Fibroblast of lung (primary cell): ENCODE results near the gene SLC39A7. TPM values are rescaled to one million over a fixed set of nuclear protein-coding genes. Genes with fewer than 3 reads are reported as not detected.

Experiments
- DNase-seq, 2 donors: peaks; one replicate each; pipeline versions ENCODE4 v3.0.0 to v3.0.0-alpha.2; 2010; ENCODE audit warnings: low read depth in 2 of 2
- H2AFZ ChIP-seq: 2 replicates; pipeline ENCODE4 v1.5.1; 2012; ENCODE audit warnings: low read length, control low read depth, inconsistent platforms
- H3K27ac ChIP-seq: 2 replicates; pipeline ENCODE4 v1.5.1; 2011; ENCODE audit warnings: low read length, control low read depth; ENCODE audit not compliant: insufficient read depth
- H3K27me3 ChIP-seq: 2 replicates; pipeline ENCODE4 v1.5.1; 2011; ENCODE audit warnings: mild to moderate bottlenecking, low read length; ENCODE audit not compliant: control insufficient read depth, insufficient read depth
- H3K36me3 ChIP-seq: 2 replicates; pipeline ENCODE4 v1.5.1; 2011; ENCODE audit warnings: low read length; ENCODE audit not compliant: control insufficient read depth, insufficient read depth
- H3K4me1 ChIP-seq: 2 replicates; pipeline ENCODE4 v1.5.1; 2011; ENCODE audit warnings: low read length; ENCODE audit not compliant: control insufficient read depth, insufficient read depth; ENCODE audit errors: extremely low read depth
- H3K4me2 ChIP-seq: 2 replicates; pipeline ENCODE4 v1.5.1; 2011; ENCODE audit warnings: low read length, control low read depth; ENCODE audit not compliant: insufficient read depth; ENCODE audit errors: extremely low read depth
- H3K4me3 ChIP-seq, 4 experiments: fragments of 200-600 bp in 1 of 4; sonication (generic) in 1 of 4; replicated peaks in 1 of 4; 2 replicates each; pipeline ENCODE4 v1.5.1; 2011 to 2016; ENCODE audit warnings: low read length in 4 of 4, low read depth in 3 of 4, mild to moderate bottlenecking in 3 of 4, control low read depth in 2 of 4, inconsistent platforms in 1 of 4, mixed read lengths in 1 of 4; ENCODE audit not compliant: insufficient read depth in 1 of 4; ENCODE audit errors: control extremely low read depth in 1 of 4
- H3K79me2 ChIP-seq: 2 replicates; pipeline ENCODE4 v1.5.1; 2012; ENCODE audit warnings: mild to moderate bottlenecking, low read length, inconsistent platforms; ENCODE audit not compliant: control insufficient read depth, insufficient read depth
- H3K9ac ChIP-seq: 2 replicates; pipeline ENCODE4 v1.5.1; 2011; ENCODE audit warnings: mild to moderate bottlenecking, low read length, control low read depth; ENCODE audit not compliant: insufficient read depth
- H3K9me3 ChIP-seq: 2 replicates; pipeline ENCODE4 v1.5.1; 2012; ENCODE audit warnings: low read depth, low read length; ENCODE audit not compliant: control insufficient read depth, insufficient read depth
- H4K20me1 ChIP-seq: 2 replicates; pipeline ENCODE4 v1.5.1; 2011; ENCODE audit warnings: low read length; ENCODE audit not compliant: control insufficient read depth, insufficient read depth; ENCODE audit errors: extremely low read depth
- CTCF ChIP-seq, 2 donors: IDR thresholded peaks in 1 of 2; conservative IDR thresholded peaks in 1 of 2; 1 replicate in 1 of 2; 2 replicates in 1 of 2; pipeline ENCODE4 v1.5.1; 2011 to 2012; ENCODE audit warnings: low read length in 2 of 2, control low read depth in 1 of 2, inconsistent platforms in 1 of 2, low read depth in 1 of 2, mild to moderate bottlenecking in 1 of 2
- EZH2 ChIP-seq: IDR thresholded peaks from 2 replicates; pipeline ENCODE4 v1.5.1; 2012; ENCODE audit warnings: low read length, control low read depth, mild to moderate bottlenecking; ENCODE audit errors: missing control alignments
- polyA plus RNA-seq, 2 donors: library from polyadenylated mRNA; depleted of rRNA in 1 of 2; stranded (reverse) in 1 of 2; unstranded in 1 of 2; fragments of >200 nt; gene quantifications; 2 replicates each; pipeline ENCODE4 v1.2.1, GENCODE V29; 2011 to 2012; ENCODE audit warnings: missing spikeins in 1 of 2
- total RNA-seq: library from RNA; depleted of rRNA; stranded (reverse); fragments of >200 nt; gene quantifications from 2 replicates; pipeline ENCODE4 v1.2.1, GENCODE V29; 2014

SLC39A7 gene
- total and polyA plus RNA-seq, 2 donors (not counting 1 experiment from before 2014, with no cell fraction given): 112 to 160 TPM

GRCh38 chr6:33201147-33201545 is 479 bp downstream of the SLC39A7 start:
- H3K4me1 ChIP-seq: peaks cover 33% of the 10 kb centered on the region
- no peak for TF ChIP-seq EZH2
- TF ChIP-seq CTCF (conservative IDR thresholded peaks at IDR 0.05 in 1 of 2, IDR thresholded peaks at IDR 0.05 in 1 of 2; ENCODE audit: low read depth in 1 of 2, low read length in 2 of 2): no peak
- H3K4me2 ChIP-seq: peak overlapping the region; percentile 99
- no peaks in the 10 kb centered on the region for H3K9me3 ChIP-seq
- peak overlapping the region; percentile 61 to 97 (median 82) for H3K4me3 ChIP-seq
- peaks cover 52% of the 10 kb centered on the region for H3K79me2 ChIP-seq
- no peaks in the 10 kb centered on the region for H3K27me3 ChIP-seq
- H3K27ac ChIP-seq: peak overlapping the region; percentile 94
- DNase-seq: no peak
- peak overlapping the region; percentile 35 for H2AFZ ChIP-seq
- H3K9ac ChIP-seq: peak overlapping the region; percentile 98
- no peaks in the 10 kb centered on the region for H4K20me1 ChIP-seq
- peaks cover 18% of the 10 kb centered on the region for H3K36me3 ChIP-seq

GRCh38 chr6:33201935-33202334 is 1.3 kb downstream of the SLC39A7 start:
- Histone ChIP-seq H3K9me3 (no peaks in the 10 kb centered on the region), H3K9ac (no peak overlapping the region), H3K27me3 (no peaks in the 10 kb centered on the region), H3K36me3 (peaks cover 17% of the 10 kb centered on the region), H3K27ac (no peak overlapping the region), H3K4me2 (peak overlapping the region; percentile 99), H3K79me2 (peaks cover 52% of the 10 kb centered on the region), H2AFZ (no peak overlapping the region), H4K20me1 (no peaks in the 10 kb centered on the region), H3K4me1 (peaks cover 39% of the 10 kb centered on the region), H3K4me3 (peak overlapping the region; percentile 61 to 97 (median 82))
- no peak for DNase-seq
- TF ChIP-seq EZH2 (no peak), CTCF (conservative IDR thresholded peaks at IDR 0.05 in 1 of 2, IDR thresholded peaks at IDR 0.05 in 1 of 2; ENCODE audit: low read depth in 1 of 2, low read length in 2 of 2) (no peak)

GRCh38 chr6:33202799-33203198 is 2.1 kb downstream of the SLC39A7 start:
- no peak overlapping the region for H3K27ac ChIP-seq
- H3K79me2 ChIP-seq: peaks cover 52% of the 10 kb centered on the region
- no peaks in the 10 kb centered on the region for H3K9me3 ChIP-seq
- no peaks in the 10 kb centered on the region for H4K20me1 ChIP-seq
- H3K4me3 ChIP-seq: peak overlapping the region in 2 of 4 experiments; percentile 61 to 96
- no peak overlapping the region for H3K9ac ChIP-seq
- no peak for DNase-seq
- peaks cover 17% of the 10 kb centered on the region for H3K36me3 ChIP-seq
- H3K4me1 ChIP-seq: peaks cover 43% of the 10 kb centered on the region
- TF ChIP-seq EZH2 (no peak), CTCF (conservative IDR thresholded peaks at IDR 0.05 in 1 of 2, IDR thresholded peaks at IDR 0.05 in 1 of 2; ENCODE audit: low read depth in 1 of 2, low read length in 2 of 2) (no peak)
- H3K4me2 ChIP-seq: peak overlapping the region; percentile 66
- no peak overlapping the region for H2AFZ ChIP-seq
- no peaks in the 10 kb centered on the region for H3K27me3 ChIP-seq
